CD8-positive, alpha-beta memory T cell (primary cell): ENCODE data around the gene HERC6. TPM values are rescaled to one million over a fixed set of nuclear protein-coding genes. Genes with fewer than 3 reads are reported as not detected.
A peak's percentile ranks its signal among the peaks of the same experiment; 100 is the strongest.

Experiments used
- CTCF ChIA-PET: fragments of 350-600 bp; sonication (Branson Sonifier 250); formaldehyde crosslinking; loops from one replicate; lab custom pipeline; 2021; ENCODE audit warnings: antibody characterized with exemption; lab: Charles Lee
- POLR2A ChIA-PET: fragments of 350-600 bp; sonication (Branson Sonifier 250); formaldehyde crosslinking; loops from one replicate; lab custom pipeline; 2021; ENCODE audit warnings: antibody characterized with exemption; lab: Charles Lee
- DNase-seq, 5 donors: peaks; one replicate each; pipeline versions ENCODE4 v3.0.0 to v3.0.0-alpha.2; 2020 to 2022; ENCODE audit warnings: mixed read lengths in 1 of 5
- H3K27ac ChIP-seq: one replicate; pipeline ENCODE4 v1.7.0; 2013; ENCODE audit warnings: low read depth, mild to moderate bottlenecking, low read length, moderate library complexity
- H3K27me3 ChIP-seq: 2 replicates; pipeline ENCODE4 v1.7.0; 2013; ENCODE audit warnings: low read length, mild to moderate bottlenecking; ENCODE audit not compliant: insufficient read depth, poor library complexity, severe bottlenecking
- H3K36me3 ChIP-seq: 2 replicates; pipeline ENCODE4 v1.7.0; 2013; ENCODE audit warnings: mild to moderate bottlenecking, low read length, moderate library complexity; ENCODE audit not compliant: insufficient read depth
- H3K4me1 ChIP-seq: 2 replicates; pipeline ENCODE4 v1.7.0; 2013; ENCODE audit warnings: mild to moderate bottlenecking, low read length, moderate library complexity; ENCODE audit not compliant: insufficient read depth
- H3K4me3 ChIP-seq: 2 replicates; pipeline ENCODE4 v1.7.0; 2013; ENCODE audit warnings: mild to moderate bottlenecking, low read length
- H3K9me3 ChIP-seq: 2 replicates; pipeline ENCODE4 v1.7.0; 2013; ENCODE audit warnings: mild to moderate bottlenecking, low read length
- H3K27ac Mint-ChIP-seq, 8 donors: one replicate each; pipeline ENCODE4 v1.8.0; 2020 to 2021; ENCODE audit warnings: mixed read lengths in 8 of 8, mild to moderate bottlenecking in 6 of 8, inconsistent platforms in 3 of 8, moderate library complexity in 3 of 8
- H3K27me3 Mint-ChIP-seq, 2 donors: one replicate each; pipeline ENCODE4 v1.8.0; 2020 to 2021; ENCODE audit warnings: mixed read lengths in 2 of 2, mild to moderate bottlenecking in 1 of 2, moderate library complexity in 1 of 2
- H3K36me3 Mint-ChIP-seq, 3 donors: one replicate each; pipeline ENCODE4 v1.8.0; 2020 to 2021; ENCODE audit warnings: mixed read lengths in 3 of 3, inconsistent platforms in 1 of 3, mild to moderate bottlenecking in 1 of 3
- H3K4me1 Mint-ChIP-seq, 3 donors: one replicate each; pipeline ENCODE4 v1.8.0; 2020 to 2021; ENCODE audit warnings: mixed read lengths in 3 of 3, inconsistent platforms in 1 of 3, mild to moderate bottlenecking in 1 of 3
- H3K4me3 Mint-ChIP-seq, 7 donors: one replicate each; pipeline ENCODE4 v1.8.0; 2020 to 2021; ENCODE audit warnings: mixed read lengths in 7 of 7, mild to moderate bottlenecking in 6 of 7, moderate library complexity in 4 of 7, inconsistent platforms in 2 of 7
- H3K9me3 Mint-ChIP-seq, 5 donors: one replicate each; pipeline ENCODE4 v1.8.0; 2020 to 2022; ENCODE audit warnings: mixed read lengths in 5 of 5, mild to moderate bottlenecking in 3 of 5, moderate library complexity in 2 of 5, inconsistent platforms in 1 of 5
- polyA plus RNA-seq: library from polyadenylated mRNA; unstranded; fragments of 300-500 nt; fragmentation: Illumina TruSeq; gene quantifications from one replicate; pipeline ENCODE4 v1.2.3, GENCODE V29; 2021
- total RNA-seq, 2 experiments: library from RNA; stranded (reverse); gene quantifications; one replicate each; pipeline ENCODE4 v1.2.3, GENCODE V29; 2021

Gene HERC6
- total and polyA plus RNA-seq, 3 experiments from 2014 or later, result 3.7 to 27.0 (median 5.4) TPM

DNA sequence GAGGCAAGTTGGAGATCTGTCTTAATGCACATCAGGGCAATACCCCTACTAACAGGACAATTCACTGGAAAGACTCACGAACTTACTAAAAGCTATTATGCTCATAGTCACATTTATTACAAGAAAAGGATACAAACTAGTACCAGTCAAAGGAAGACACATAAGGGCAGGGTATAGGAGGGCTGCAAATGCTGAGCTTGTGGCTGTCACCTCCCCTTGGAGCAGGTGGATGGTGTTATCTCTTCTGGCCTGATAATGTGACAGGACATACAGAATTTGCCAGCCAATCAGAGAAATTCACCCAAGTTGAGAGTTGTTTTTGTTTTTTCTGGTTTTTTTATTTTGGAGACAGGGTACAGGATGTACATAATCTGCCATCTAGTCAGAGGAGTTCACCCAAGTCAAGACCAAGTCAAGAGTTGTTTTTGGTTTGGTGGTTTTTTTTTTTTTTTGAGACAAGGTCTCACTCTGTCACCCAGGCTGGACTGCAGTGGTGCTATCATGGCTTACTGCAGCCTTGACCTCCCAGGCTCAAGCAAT is 87.1 kb downstream of the HERC6 start:
- Mint-ChIP-seq H3K36me3 (peaks cover 19 to 73% (median 30%) of the 10 kb centered on the region in 3 donors), H3K27ac (peak overlapping the region in 5 of 8 donors; percentile 0 to 91 (median 12)), H3K9me3 (no peaks in the 10 kb centered on the region), H3K27me3 (no peaks in the 10 kb centered on the region), H3K4me3 (no peak overlapping the region), H3K4me1 (peaks cover 14 to 24% (median 15%) of the 10 kb centered on the region in 3 donors)
- no peaks in the 10 kb centered on the region for H3K9me3 ChIP-seq
- H3K36me3 ChIP-seq, result peaks cover 4% of the 10 kb centered on the region
- no peak for DNase-seq
- no peaks in the 10 kb centered on the region for H3K27me3 ChIP-seq
- ChIA-PET POLR2A (interaction anchor here (1.0 kb wide), 1 partner anchor 9 kb away, joined by 3 read pairs; the partner anchor contains the start of gene HERC5), CTCF (no interaction called here)
- no peak overlapping the region for H3K4me3 ChIP-seq
- H3K27ac ChIP-seq, result no peak overlapping the region
- H3K4me1 ChIP-seq, result no peaks in the 10 kb centered on the region

DNA sequence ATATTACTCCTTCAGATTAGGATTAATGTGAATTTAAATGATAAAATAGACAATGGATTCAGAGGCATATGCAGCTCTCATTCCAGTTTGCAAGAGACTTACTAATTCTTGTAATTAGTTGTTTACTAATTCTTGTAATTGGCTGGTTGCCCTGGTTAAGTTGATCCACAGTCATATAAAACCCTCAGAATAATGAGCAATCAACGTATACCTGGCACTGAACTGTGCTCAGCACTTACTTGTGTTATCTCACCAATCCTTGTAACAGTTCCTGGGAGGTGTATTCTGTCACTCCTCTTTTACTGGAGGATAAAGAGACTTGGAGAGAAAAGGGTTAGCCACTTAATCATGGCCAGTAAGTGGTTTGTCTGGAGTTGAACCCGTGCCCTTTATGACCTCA is 88.7 kb downstream of the HERC6 start:
- Histone ChIP-seq H3K4me3 (no peak overlapping the region), H3K9me3 (no peaks in the 10 kb centered on the region), H3K27me3 (no peaks in the 10 kb centered on the region), H3K36me3 (peaks cover 4% of the 10 kb centered on the region), H3K27ac (no peak overlapping the region), H3K4me1 (no peaks in the 10 kb centered on the region)
- no peak for DNase-seq
- POLR2A ChIA-PET, result no interaction called here
- Mint-ChIP-seq H3K4me3 (no peak overlapping the region), H3K27me3 (no peaks in the 10 kb centered on the region), H3K27ac (no peak overlapping the region), H3K4me1 (peaks cover 5 to 12% (median 8%) of the 10 kb centered on the region in 3 donors), H3K9me3 (no peaks in the 10 kb centered on the region), H3K36me3 (peaks cover 20 to 81% (median 34%) of the 10 kb centered on the region in 3 donors)
- CTCF ChIA-PET, result no interaction called here

DNA sequence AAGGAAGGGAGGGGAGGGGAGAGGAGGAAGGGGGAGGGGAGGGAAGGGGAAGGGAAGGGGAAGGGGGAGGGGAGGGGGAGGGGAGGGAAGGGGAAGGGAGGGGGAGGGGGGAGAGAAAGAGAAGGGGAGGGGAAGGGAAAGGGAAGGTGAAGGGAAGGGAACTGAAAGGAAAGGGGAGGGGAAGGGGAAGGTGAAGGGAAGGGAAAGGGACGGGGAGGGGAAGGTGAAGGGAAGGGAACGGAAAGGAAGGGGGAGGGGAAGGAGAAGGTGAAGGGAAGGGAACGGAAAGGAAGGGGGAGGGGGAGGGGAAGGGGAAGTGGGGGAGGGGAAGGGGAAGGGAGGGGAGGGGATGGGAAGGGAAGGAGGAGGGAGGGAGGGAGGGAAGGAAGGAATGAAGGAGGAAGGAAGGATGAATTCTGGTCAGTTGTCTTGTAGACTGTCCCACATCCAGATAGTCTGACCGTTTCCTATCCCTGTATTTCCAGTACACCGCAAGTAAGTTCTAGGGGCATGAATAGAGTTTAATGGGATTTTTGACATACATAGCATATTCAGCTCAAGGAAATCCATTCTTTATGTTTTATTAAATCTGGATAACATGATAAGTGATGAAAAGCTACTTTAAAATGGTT is 98.7 kb downstream of the HERC6 start:
- ChIA-PET POLR2A (interaction anchor here (0.7 kb wide), 1 partner anchor 222 kb away, joined by 4 read pairs; no protein-coding TSS in a partner anchor), CTCF (no interaction called here)
- Histone ChIP-seq H3K9me3 (no peaks in the 10 kb centered on the region), H3K36me3 (peaks cover 11% of the 10 kb centered on the region), H3K27ac (no peak overlapping the region), H3K4me1 (no peaks in the 10 kb centered on the region), H3K4me3 (no peak overlapping the region), H3K27me3 (no peaks in the 10 kb centered on the region)
- DNase-seq, result no peak
- H3K27me3 Mint-ChIP-seq, result no peaks in the 10 kb centered on the region
- H3K36me3 Mint-ChIP-seq, result peaks cover 24 to 53% (median 37%) of the 10 kb centered on the region in 3 donors
- H3K27ac Mint-ChIP-seq, result no peak overlapping the region
- H3K4me1 Mint-ChIP-seq, result no peaks in the 10 kb centered on the region
- H3K4me3 Mint-ChIP-seq, result no peak overlapping the region
- no peaks in the 10 kb centered on the region for H3K9me3 Mint-ChIP-seq

DNA sequence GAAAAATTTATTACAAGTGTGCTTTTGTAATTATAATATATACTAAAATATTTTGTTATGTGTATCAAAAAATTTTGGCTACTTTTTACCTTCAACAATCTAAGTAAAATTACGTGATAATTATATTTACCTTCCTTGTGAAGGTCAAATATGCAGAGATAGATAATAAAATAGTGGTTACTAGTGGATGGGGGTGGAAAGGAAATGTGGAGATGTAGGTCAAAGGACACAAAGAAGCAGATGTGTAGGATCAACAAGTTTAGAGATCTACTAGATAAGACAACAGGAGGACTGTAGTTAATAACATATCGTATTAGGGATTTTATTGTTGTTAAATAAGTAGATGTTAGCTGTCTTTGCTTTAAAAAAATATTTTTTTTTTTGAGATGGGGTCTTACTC is 99.6 kb downstream of the HERC6 start:
- Mint-ChIP-seq H3K36me3 (peaks cover 20 to 51% (median 29%) of the 10 kb centered on the region in 3 donors), H3K27me3 (no peaks in the 10 kb centered on the region), H3K27ac (no peak overlapping the region), H3K9me3 (no peaks in the 10 kb centered on the region), H3K4me1 (no peaks in the 10 kb centered on the region), H3K4me3 (no peak overlapping the region)
- no peak for DNase-seq
- POLR2A ChIA-PET, result no interaction called here
- peaks cover 10% of the 10 kb centered on the region for H3K36me3 ChIP-seq
- no peaks in the 10 kb centered on the region for H3K27me3 ChIP-seq
- H3K4me3 ChIP-seq, result no peak overlapping the region
- CTCF ChIA-PET, result interaction anchor here (0.8 to 1.2 kb wide), 2 partner anchors 21 to 259 kb away, joined by 3 to 4 read pairs; partner anchors contain the start of gene HERC5
- H3K4me1 ChIP-seq, result no peaks in the 10 kb centered on the region
- no peaks in the 10 kb centered on the region for H3K9me3 ChIP-seq
- H3K27ac ChIP-seq, result no peak overlapping the region

DNA sequence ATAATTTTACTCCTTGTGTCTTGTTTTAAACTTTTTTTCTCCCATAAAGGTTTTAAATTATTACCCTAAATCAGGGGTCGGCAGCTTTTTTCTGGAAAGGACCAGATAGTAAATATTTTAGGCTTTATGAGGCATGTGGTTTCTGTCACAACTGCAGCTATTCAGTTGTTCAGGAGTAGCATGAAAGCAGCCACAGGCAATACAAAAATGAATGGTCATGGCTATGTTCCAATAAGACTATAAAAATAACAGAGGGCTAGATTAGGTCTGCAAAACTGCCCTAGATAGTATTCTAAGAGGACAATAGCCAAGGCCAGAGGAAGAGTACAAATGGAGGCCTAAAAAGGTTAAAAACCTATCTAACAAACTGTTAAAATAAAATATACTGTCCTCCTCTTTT is 102.9 kb downstream of the HERC6 start:
- peaks cover 10 to 50% (median 15%) of the 10 kb centered on the region in 3 donors for H3K36me3 Mint-ChIP-seq
- Histone ChIP-seq H3K4me1 (no peaks in the 10 kb centered on the region), H3K27ac (no peak overlapping the region), H3K27me3 (no peaks in the 10 kb centered on the region), H3K9me3 (no peaks in the 10 kb centered on the region), H3K4me3 (no peak overlapping the region), H3K36me3 (peaks cover 4% of the 10 kb centered on the region)
- ChIA-PET POLR2A (no interaction called here), CTCF (no interaction called here)
- H3K4me3 Mint-ChIP-seq, result no peak overlapping the region
- no peaks in the 10 kb centered on the region for H3K9me3 Mint-ChIP-seq
- H3K4me1 Mint-ChIP-seq, result no peaks in the 10 kb centered on the region
- H3K27me3 Mint-ChIP-seq, result no peaks in the 10 kb centered on the region
- H3K27ac Mint-ChIP-seq, result peak overlapping the region in 1 of 8 donors; percentile 24
- DNase-seq, result no peak

DNA sequence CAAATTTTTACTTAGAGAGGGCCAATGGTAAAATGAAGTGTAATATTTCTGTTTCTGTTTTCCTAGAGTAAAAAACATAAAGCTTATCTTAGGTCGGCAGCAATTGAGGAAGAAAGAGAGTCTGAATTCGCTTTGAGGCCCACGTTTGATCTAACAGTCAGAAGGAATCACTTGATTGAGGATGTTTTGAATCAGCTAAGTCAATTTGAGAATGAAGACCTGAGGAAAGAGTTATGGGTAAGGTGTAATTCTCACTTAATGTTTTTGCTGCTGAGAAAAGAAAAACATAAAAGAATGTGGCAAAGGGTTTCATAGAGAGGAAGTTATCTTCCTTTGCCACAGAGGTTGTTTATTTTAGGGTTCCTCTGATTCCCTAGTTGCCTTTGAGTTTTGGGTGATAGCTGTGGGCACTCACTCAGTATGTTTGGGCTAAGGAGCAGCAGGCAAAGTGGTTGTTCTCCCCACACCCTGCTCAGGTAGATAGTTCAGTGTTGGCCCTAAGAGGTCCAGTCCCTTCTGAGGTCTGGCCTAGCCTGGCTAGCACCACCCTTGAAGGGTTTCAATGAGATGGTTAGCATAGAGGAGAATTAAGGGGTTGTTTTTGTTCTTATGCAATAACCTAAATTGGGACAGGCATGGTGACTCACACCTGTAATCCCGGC is 110.6 kb downstream of the HERC6 start:
- H3K4me3 ChIP-seq, result no peak overlapping the region
- H3K9me3 ChIP-seq, result no peaks in the 10 kb centered on the region
- peaks cover 13% of the 10 kb centered on the region for H3K4me1 ChIP-seq
- ChIA-PET CTCF (no interaction called here), POLR2A (no interaction called here)
- peaks cover 12 to 19% (median 17%) of the 10 kb centered on the region in 3 donors for H3K4me1 Mint-ChIP-seq
- H3K27me3 ChIP-seq, result no peaks in the 10 kb centered on the region
- no peaks in the 10 kb centered on the region for H3K27me3 Mint-ChIP-seq
- H3K27ac ChIP-seq, result no peak overlapping the region
- H3K36me3 Mint-ChIP-seq, result peaks cover 7 to 70% (median 22%) of the 10 kb centered on the region in 3 donors
- H3K4me3 Mint-ChIP-seq, result peak overlapping the region in 2 of 7 donors; percentile 2 to 8
- peak in 1 of 5 donors; percentile 1 for DNase-seq
- H3K27ac Mint-ChIP-seq, result peak overlapping the region; percentile 2 to 80 (median 58)
- H3K9me3 Mint-ChIP-seq, result no peaks in the 10 kb centered on the region
- H3K36me3 ChIP-seq, result peaks cover 4% of the 10 kb centered on the region

Other genes starting within 250 kb of the HERC6 start
- 1 to 10 TPM in 1 of 2 experiments, under 1 TPM in 1; 0.89 to 1.4 TPM for gene ABCG2, start 220.2 kb upstream of the HERC6 start, total RNA-seq
- 0.54 TPM for gene ABCG2, start 220.2 kb upstream of the HERC6 start, polyA plus RNA-seq
- gene PPM1K, start 94.3 kb upstream of the HERC6 start, total RNA-seq, result 10 to 100 TPM; 38.2 to 44.3 TPM
- 81.9 TPM for gene PPM1K, start 94.3 kb upstream of the HERC6 start, polyA plus RNA-seq
- gene HERC5, start 78.3 kb downstream of the HERC6 start, total RNA-seq, result 1 to 10 TPM; 7.0 to 8.3 TPM
- gene HERC5, start 78.3 kb downstream of the HERC6 start, polyA plus RNA-seq, result 14.3 TPM
- gene PYURF, start 144.9 kb downstream of the HERC6 start, total RNA-seq, result 10 to 100 TPM; 68.4 to 70.0 TPM
- gene PYURF, start 144.9 kb downstream of the HERC6 start, polyA plus RNA-seq, result 306 TPM
- gene HERC3, start 213.6 kb downstream of the HERC6 start, total RNA-seq, result 10 to 100 TPM; 27.9 to 31.8 TPM
- gene HERC3, start 213.6 kb downstream of the HERC6 start, polyA plus RNA-seq, result 34.5 TPM